Measurements from ENCODE around the gene CD274.

The CD274 gene

GRCh38 chr9:5435912-5436311 lies 14.4 kb upstream of the CD274 start:
- Histone ChIP-seq H3K9me3 (replicated peaks in 1 of 11) (peaks cover 20 to 37% (median 31%) of the 10 kb centered on the region in 11 experiments), H3K27me3 (no peaks in the 10 kb centered on the region), H3K4me2 (peak overlapping the region in 9 of 11 experiments; percentile 14 to 97 (median 93); a peak in 12 of 22 replicates), H3K4me1 (peaks cover 24 to 38% (median 30%) of the 10 kb centered on the region in 10 experiments), H4K20me1 (no peaks in the 10 kb centered on the region), H3K9ac (no peak overlapping the region), H3K4me3 (no peak overlapping the region), H3K36me3 (peaks cover 21 to 48% (median 36%) of the 10 kb centered on the region in 11 experiments), H3K27ac (peak overlapping the region in 1 of 11 experiments; percentile 93; a peak in 2 of 22 replicates)
- TF ChIP-seq Cebpa-rat (IDR thresholded peaks at IDR 0.05): no peak

DNA sequence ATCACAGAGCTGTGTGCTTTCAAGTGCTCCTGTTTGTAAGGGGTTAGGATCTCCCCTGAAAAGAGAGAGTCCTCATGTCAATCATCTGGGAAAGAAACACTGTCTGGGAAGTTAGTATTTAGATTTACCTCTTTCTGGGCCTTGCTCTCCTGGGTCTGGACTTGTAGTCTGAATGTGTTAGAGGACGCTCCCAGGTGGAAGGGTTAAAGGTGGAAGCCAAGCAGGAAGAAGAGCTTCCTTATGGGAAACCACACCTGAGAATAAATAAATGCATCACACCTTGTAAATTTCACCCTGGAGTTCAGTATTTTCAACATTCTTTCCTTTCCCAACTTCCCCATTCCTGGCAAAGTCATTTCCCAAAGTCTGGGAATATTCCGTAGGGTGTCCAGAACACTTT lies 13.9 kb upstream of the CD274 start:
- Histone ChIP-seq H3K9me3 (replicated peaks in 1 of 11) (peaks cover 20 to 37% (median 31%) of the 10 kb centered on the region in 11 experiments), H3K4me1 (peaks cover 24 to 40% (median 32%) of the 10 kb centered on the region in 10 experiments), H3K27me3 (no peaks in the 10 kb centered on the region), H3K36me3 (peaks cover 21 to 43% (median 31%) of the 10 kb centered on the region in 11 experiments), H3K4me2 (peak overlapping the region; percentile 87 to 97 (median 94)), H3K4me3 (peak overlapping the region in 8 of 10 experiments; percentile 66 to 77 (median 69); a peak in 16 of 20 replicates), H4K20me1 (no peaks in the 10 kb centered on the region), H3K9ac (peak overlapping the region in 8 of 11 experiments; percentile 81 to 95 (median 90); a peak in 11 of 22 replicates), H3K27ac (peak overlapping the region in 4 of 11 experiments; percentile 92 to 96 (median 94); a peak in 5 of 22 replicates)
- TF ChIP-seq Cebpa-rat (IDR thresholded peaks at IDR 0.05): no peak

DNA sequence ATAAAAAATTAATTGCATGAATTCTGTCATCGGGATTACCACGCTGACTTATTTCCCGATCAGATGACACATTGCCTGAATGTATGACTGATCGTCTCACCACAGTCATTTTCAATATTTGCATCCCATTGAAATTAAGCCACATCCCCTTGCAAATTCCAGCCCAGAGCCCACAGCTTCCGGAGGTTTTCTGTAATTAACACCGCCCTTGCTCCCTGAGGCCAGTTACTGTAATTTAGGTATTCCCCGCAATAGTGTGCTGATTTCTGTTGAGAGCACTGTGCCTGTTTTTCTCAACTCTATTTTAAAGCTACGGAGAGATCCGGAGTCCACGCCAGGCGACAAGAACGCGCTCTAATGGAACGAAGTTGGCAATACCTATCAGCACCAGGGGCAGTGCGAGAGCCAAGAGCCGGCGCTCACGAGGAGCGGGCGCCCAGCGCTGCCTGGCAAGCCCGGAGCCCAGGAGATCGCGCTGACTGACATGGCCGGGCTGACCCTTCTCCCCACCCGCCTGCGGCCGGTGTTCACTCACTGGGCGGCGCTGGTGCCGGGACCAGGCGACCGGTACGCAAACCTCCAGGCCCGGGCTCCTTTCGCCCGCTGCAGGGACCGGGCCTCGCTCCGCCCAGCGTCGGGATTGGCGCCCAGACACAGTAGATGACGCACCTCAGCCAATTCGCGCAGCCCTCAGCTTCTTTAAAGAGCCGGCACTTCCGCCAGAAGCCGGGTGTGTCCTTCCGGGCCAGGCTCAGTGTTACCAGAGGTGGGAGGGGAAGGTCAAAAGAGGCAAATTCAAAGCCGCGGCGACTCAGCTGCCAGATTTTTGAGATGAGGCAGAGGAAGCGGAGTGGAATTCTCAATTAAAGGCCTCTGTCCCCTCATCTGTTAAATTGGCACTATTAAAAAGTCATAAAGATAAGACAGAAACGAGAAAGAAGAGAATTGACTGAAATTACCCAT lies 12.8 kb upstream of the CD274 start, which contains the start of gene PLGRKT:
TSS of gene PLGRKT (minus strand) at position 672 of the 963 bp plus-strand sequence. CDS start 5,948 bp downstream, outside the sequence.
- Histone ChIP-seq H3K27me3 (no peaks in the 10 kb centered on the region), H3K27ac (peak within 1 kb of the TSS; percentile 85 to 96 (median 92)), H3K9me3 (replicated peaks in 1 of 11) (peaks cover 20 to 31% (median 28%) of the 10 kb centered on the region in 11 experiments), H4K20me1 (no peaks in the 10 kb centered on the region), H3K4me1 (peaks cover 24 to 40% (median 32%) of the 10 kb centered on the region in 10 experiments), H3K9ac (peak within 1 kb of the TSS; percentile 81 to 95 (median 90)), H3K4me2 (peak within 1 kb of the TSS; percentile 87 to 97 (median 94)), H3K4me3 (peak within 1 kb of the TSS; percentile 59 to 77 (median 69)), H3K36me3 (peaks cover 21 to 32% (median 31%) of the 10 kb centered on the region in 11 experiments)
- peak in 1 of 11 experiments; percentile 72; a peak in 1 of 22 replicates for TF ChIP-seq Cebpa-rat (IDR thresholded peaks at IDR 0.05)

DNA sequence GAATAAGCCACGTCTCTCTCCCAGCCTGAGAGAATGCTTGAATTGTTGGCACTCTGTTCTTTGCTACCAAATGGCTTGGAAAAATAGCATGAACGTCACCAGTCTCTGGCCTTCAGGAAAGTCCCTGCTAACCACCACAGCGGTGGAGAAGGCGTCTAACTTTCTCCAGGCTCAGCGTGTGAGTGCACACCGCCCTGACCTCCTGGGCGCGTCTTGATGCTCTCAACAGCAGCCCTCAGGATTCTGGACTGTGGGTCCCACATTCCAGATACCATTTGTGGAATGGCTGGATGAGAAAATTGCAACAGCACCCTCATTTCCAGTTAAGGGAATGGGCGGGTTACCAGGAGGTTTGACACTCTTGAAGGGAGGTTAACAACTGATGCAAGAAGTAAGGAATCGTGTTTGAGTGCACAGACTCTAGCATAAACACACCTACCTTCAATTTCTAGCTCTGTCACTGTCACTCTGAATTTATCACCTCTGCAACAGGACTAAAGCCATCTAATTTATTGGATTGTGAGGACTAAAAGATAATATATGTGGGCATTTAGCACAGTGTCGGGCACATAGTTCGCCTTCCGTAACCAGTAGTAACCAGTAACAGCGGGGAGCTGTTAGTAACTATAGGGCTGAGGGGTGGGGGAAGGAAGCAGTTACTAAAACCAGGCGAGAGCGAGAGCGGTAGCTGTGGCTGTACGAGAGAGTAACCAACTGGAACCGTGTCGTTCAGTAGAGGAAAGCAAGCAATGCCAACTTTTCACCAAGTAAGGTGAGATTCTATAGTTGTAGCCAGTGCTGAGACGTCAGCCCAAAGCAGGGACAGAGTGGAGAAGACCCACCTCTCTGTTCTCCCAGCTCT lies 11.8 kb upstream of the CD274 start:
- Histone ChIP-seq H3K36me3 (peaks cover 17 to 23% (median 22%) of the 10 kb centered on the region in 11 experiments), H3K4me3 (peak overlapping the region; percentile 59 to 77 (median 69)), H4K20me1 (no peaks in the 10 kb centered on the region), H3K4me2 (peak overlapping the region; percentile 87 to 97 (median 94)), H3K27ac (peak overlapping the region; percentile 85 to 96 (median 92)), H3K27me3 (no peaks in the 10 kb centered on the region), H3K4me1 (peaks cover 24 to 46% (median 32%) of the 10 kb centered on the region in 10 experiments), H3K9me3 (replicated peaks in 1 of 11) (peaks cover 12 to 22% (median 18%) of the 10 kb centered on the region in 11 experiments), H3K9ac (peak overlapping the region; percentile 81 to 95 (median 90))
- TF ChIP-seq Cebpa-rat (IDR thresholded peaks at IDR 0.05): no peak

GRCh38 chr9:5440426-5440825 lies 9.9 kb upstream of the CD274 start:
- TF ChIP-seq Cebpa-rat (IDR thresholded peaks at IDR 0.05): no peak
- Histone ChIP-seq H3K9me3 (replicated peaks in 1 of 11) (peaks cover 0 to 5% (median 3%) of the 10 kb centered on the region in 11 experiments; a peak in 12 of 22 replicates), H3K4me3 (no peak overlapping the region)

GRCh38 chr9:5441043-5441442 lies 9.3 kb upstream of the CD274 start:
- no peaks in the 10 kb centered on the region for H3K27me3 ChIP-seq
- H3K27ac ChIP-seq: 0 out of 22 replicates have a peak overlapping the region, but pooled peaks of 1 of the 11 experiments have one; percentile 7
- H3K36me3 ChIP-seq: peaks cover 0 to 2% (median under 1%) of the 10 kb centered on the region in 11 experiments; a peak in 7 of 22 replicates
- peaks cover 24 to 60% (median 28%) of the 10 kb centered on the region in 10 experiments for H3K4me1 ChIP-seq
- no peak overlapping the region for H3K4me3 ChIP-seq
- no peak for TF ChIP-seq Cebpa-rat (IDR thresholded peaks at IDR 0.05)
- H3K9ac ChIP-seq: no peak overlapping the region
- H4K20me1 ChIP-seq: no peaks in the 10 kb centered on the region
- peak overlapping the region in 4 of 11 experiments; percentile 1 to 44 (median 20); a peak in 5 of 22 replicates for H3K4me2 ChIP-seq
- no peaks in the 10 kb centered on the region; a peak in 1 of 22 replicates for H3K9me3 ChIP-seq (replicated peaks in 1 of 11)

More at GRCh38 chr9:5440426-5440825, 9.9 kb upstream of the CD274 start:
- Histone ChIP-seq H3K4me2 (peak overlapping the region in 3 of 11 experiments; percentile 1 to 44 (median 29); a peak in 2 of 22 replicates), H3K27ac (no peak overlapping the region), H3K36me3 (peaks cover 1 to 8% (median 7%) of the 10 kb centered on the region in 11 experiments; a peak in 17 of 22 replicates), H4K20me1 (no peaks in the 10 kb centered on the region), H3K9ac (no peak overlapping the region), H3K4me1 (peaks cover 24 to 59% (median 32%) of the 10 kb centered on the region in 10 experiments), H3K27me3 (no peaks in the 10 kb centered on the region)

- H4K20me1 ChIP-seq: no peaks in the 10 kb centered on the region
- 0 out of 22 replicates have a peak overlapping the region, but pooled peaks of 1 of the 11 experiments have one; percentile 11 for H3K9ac ChIP-seq
- H3K4me1 ChIP-seq: peaks cover 13 to 63% (median 21%) of the 10 kb centered on the region in 10 experiments
- H3K4me3 ChIP-seq: no peak overlapping the region
- H3K27ac ChIP-seq: no peak overlapping the region
- H3K27me3 ChIP-seq: no peaks in the 10 kb centered on the region
- TF ChIP-seq Cebpa-rat (IDR thresholded peaks at IDR 0.05): no peak
- no peaks in the 10 kb centered on the region for H3K9me3 ChIP-seq (replicated peaks in 1 of 11)
- H3K36me3 ChIP-seq: no peaks in the 10 kb centered on the region
- H3K4me2 ChIP-seq: no peak overlapping the region
Measured at GRCh38 chr9:5442400-5443011, 7.8 kb upstream of the CD274 start.
